ENCODE results near the gene LZTFL1. TPM values are rescaled to one million over a fixed set of nuclear protein-coding genes. Genes with fewer than 3 reads are reported as not detected.

The LZTFL1 gene, protein sequence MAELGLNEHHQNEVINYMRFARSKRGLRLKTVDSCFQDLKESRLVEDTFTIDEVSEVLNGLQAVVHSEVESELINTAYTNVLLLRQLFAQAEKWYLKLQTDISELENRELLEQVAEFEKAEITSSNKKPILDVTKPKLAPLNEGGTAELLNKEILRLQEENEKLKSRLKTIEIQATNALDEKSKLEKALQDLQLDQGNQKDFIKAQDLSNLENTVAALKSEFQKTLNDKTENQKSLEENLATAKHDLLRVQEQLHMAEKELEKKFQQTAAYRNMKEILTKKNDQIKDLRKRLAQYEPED
- total RNA-seq, result 10 to 100 TPM; 39.5 to 56.5 (median 51.4) TPM

DNA sequence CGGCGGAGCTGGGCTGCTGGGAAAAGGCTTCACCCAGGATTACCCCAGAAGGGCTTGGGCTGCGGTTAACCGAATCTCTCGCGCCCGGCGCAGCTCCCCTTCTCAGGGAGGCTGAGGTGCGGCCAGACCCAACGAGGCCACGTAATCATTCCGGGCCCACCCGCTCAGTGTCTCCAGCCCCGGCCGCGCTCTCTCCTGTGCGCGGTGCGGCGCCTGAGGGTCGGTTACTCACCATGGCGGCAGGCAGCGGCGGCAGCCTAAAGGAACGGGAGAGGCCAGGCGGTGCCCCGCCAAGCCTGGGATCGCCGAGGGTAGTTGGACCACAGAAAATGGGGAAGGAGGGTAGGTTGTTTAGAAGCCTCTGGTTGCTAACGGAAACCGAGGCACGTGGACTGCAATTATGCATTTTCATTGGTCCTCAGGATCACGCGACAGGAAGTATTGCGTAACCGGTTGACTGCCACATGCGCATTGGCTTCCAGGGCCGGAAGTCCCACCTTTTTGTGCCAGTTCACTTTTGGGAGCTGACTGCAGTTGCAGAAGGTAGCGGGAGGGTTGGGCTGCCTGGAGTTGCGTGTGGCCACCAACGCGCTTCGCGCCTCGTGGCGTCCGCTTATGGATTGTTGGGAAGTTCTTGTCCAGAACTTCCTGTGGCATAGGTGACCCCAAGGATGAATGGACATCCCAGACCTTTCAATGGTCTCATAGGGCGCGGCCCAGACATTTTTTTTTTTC is at the start of gene LZTFL1:
Gene LZTFL1, minus strand, starts transcription at position 363 of the 735 bp plus-strand sequence. Its CDS starts 128 bp downstream, at position 235.
- no peaks in the 10 kb centered on the region for H3K36me3 ChIP-seq
- no peaks in the 10 kb centered on the region for H3K9me3 ChIP-seq
- intact Hi-C loops (cut with DNase I), result no loop called here
- peak in 1 of 2 donors; percentile 61 for TF ChIP-seq POLR2A (IDR thresholded peaks at IDR 0.05)
- TF ChIP-seq, protein P1, sequence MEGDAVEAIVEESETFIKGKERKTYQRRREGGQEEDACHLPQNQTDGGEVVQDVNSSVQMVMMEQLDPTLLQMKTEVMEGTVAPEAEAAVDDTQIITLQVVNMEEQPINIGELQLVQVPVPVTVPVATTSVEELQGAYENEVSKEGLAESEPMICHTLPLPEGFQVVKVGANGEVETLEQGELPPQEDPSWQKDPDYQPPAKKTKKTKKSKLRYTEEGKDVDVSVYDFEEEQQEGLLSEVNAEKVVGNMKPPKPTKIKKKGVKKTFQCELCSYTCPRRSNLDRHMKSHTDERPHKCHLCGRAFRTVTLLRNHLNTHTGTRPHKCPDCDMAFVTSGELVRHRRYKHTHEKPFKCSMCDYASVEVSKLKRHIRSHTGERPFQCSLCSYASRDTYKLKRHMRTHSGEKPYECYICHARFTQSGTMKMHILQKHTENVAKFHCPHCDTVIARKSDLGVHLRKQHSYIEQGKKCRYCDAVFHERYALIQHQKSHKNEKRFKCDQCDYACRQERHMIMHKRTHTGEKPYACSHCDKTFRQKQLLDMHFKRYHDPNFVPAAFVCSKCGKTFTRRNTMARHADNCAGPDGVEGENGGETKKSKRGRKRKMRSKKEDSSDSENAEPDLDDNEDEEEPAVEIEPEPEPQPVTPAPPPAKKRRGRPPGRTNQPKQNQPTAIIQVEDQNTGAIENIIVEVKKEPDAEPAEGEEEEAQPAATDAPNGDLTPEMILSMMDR (IDR thresholded peaks at IDR 0.05), result no peak
- no peaks in the 10 kb centered on the region for H3K27me3 ChIP-seq
- WGBS, 2 donors, result 5 to 10% methylated on average over 19 to 42 of the region's 49 CpGs
- H3K4me3 ChIP-seq (replicated peaks in 1 of 3), result peak within 1 kb of the TSS; percentile 63 to 86 (median 65)
- H3K4me1 ChIP-seq, result peaks cover 12 to 19% of the 10 kb centered on the region in 2 donors
- peak; percentile 95 for DNase-seq
- no peak within 1 kb of the TSS for H3K27ac ChIP-seq

DNA sequence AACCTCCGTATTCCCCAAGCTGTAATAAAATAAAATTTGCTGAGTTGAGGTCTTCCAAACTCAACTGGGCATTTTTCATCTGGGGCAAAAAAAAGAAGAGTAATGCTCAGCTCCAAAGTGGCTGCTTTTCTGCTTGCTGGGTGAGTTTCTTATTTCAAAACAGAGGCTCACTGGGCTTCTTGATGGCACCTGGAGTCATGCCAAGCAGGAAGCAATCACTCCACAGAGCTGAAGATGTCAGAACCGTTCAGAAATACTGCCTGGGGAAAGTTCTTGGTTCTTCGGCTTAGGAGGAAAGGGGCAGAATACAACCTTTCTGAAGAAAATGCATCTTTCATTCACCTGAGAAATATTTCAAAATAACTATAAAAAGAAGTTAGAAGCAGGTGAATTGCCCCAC is 48.5 kb upstream of the LZTFL1 start:
- Histone ChIP-seq H3K27me3 (no peaks in the 10 kb centered on the region), H3K36me3 (no peaks in the 10 kb centered on the region), H3K4me1 (peaks cover 3% of the 10 kb centered on the region in 2 donors), H3K4me3 (replicated peaks in 1 of 3) (no peak overlapping the region), H3K27ac (no peak overlapping the region), H3K9me3 (no peaks in the 10 kb centered on the region)
- WGBS, 2 donors, result 20 to 36% methylated on average over 3 of the region's 3 CpGs
- DNase-seq, result peak; percentile 79 to 81
- TF ChIP-seq, protein P1 (IDR thresholded peaks at IDR 0.05), result no peak
- TF ChIP-seq POLR2A (IDR thresholded peaks at IDR 0.05), result no peak
- intact Hi-C loops (cut with DNase I), result no loop called here

DNA sequence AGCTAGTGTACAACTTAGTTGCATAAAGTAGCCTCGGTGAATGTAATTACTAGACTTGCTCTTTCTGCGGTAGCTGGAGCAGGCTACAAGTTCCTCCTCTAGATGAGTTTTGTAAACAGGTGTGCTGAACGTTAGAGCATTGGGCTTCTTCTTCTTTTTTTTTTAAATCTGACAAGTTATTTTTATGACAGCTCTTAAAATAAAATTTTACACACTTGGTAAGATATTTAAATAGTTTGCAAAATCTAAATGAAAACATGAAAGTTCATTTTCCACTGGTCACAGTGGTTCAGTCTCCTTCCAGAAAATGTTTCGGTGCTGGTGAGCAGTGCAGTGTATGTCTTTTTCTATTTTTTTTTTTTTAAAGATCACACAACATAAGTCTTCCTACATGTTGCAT is 47.4 kb upstream of the LZTFL1 start:
- Histone ChIP-seq H3K4me1 (peaks cover 3% of the 10 kb centered on the region in 2 donors), H3K36me3 (no peaks in the 10 kb centered on the region), H3K9me3 (no peaks in the 10 kb centered on the region), H3K27me3 (no peaks in the 10 kb centered on the region), H3K27ac (no peak overlapping the region), H3K4me3 (replicated peaks in 1 of 3) (no peak overlapping the region)
- no peak for TF ChIP-seq POLR2A (IDR thresholded peaks at IDR 0.05)
- TF ChIP-seq, protein P1 (IDR thresholded peaks at IDR 0.05), result no peak
- 77 to 82% methylated on average over 4 of the region's 4 CpGs for WGBS, 2 donors
- intact Hi-C loops (cut with DNase I), result no loop called here
- no peak for DNase-seq

DNA sequence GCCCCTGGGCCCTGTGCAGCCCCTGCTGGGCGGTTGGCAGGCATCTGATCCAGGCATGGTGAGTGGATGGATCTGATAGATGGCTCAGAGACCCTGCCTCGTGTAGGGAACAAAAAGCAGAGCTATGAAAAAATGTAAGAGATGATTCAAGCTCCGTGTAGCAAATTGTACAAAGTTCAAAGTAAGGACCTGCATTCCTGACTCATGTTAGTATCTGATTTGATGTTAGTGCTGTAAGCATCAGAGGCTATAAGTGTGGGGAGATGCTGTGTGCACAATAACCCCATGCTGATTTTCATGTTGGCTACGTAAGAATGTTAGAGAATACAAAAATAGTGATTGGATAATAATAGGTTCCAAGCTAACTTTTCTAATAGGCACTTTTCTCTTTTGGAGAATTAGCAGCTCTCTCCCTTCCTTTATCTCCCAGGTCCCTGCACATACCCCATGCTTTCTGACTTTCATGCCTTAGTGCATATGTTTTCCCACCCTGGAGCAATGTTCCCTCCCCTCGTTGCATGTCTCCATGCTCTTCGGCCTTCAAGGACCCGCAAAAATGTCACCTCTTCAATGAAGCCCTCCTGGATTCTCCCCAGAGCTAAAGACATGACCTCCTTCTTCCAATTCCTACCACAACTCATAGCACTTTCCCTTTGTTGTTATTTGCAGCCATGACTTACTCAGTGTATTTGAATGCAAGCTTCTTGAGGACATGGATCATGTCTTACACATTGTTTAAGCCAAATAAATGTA is 46.0 kb upstream of the LZTFL1 start:
- WGBS, 2 donors, result 76 to 81% methylated on average over 7 of the region's 7 CpGs
- H3K4me1 ChIP-seq, result peaks cover 3% of the 10 kb centered on the region in 2 donors
- TF ChIP-seq POLR2A (IDR thresholded peaks at IDR 0.05), result no peak
- TF ChIP-seq, protein P1 (IDR thresholded peaks at IDR 0.05), result no peak
- no peaks in the 10 kb centered on the region for H3K9me3 ChIP-seq
- DNase-seq, result no peak
- H3K27ac ChIP-seq, result no peak overlapping the region
- no peaks in the 10 kb centered on the region for H3K36me3 ChIP-seq
- H3K27me3 ChIP-seq, result no peaks in the 10 kb centered on the region
- no peak overlapping the region for H3K4me3 ChIP-seq (replicated peaks in 1 of 3)
- intact Hi-C loops (cut with DNase I), result no loop called here
